GM18873 (cell line): ENCODE results near the gene PDGFD.

Experiments used
- ATAC-seq: cut with Tn5 transposase; IDR thresholded peaks from one replicate; pipeline ENCODE4 v1.9.1; 2021; ENCODE audit warnings: mild to moderate bottlenecking, moderate library complexity, moderate number of reproducible peaks; ENCODE audit not compliant: unreplicated experiment, low FRiP score

Gene PDGFD

GRCh38 chr11:104096900-104097299 is 67.0 kb downstream of the PDGFD start:
- ATAC-seq = no peak

GRCh38 chr11:104095791-104096190 is 68.2 kb downstream of the PDGFD start:
- ATAC-seq = no peak

GRCh38 chr11:104094576-104094975 is 69.4 kb downstream of the PDGFD start:
- no peak for ATAC-seq

- ATAC-seq = no peak
Measured at GRCh38 chr11:104093426-104094280, 70.3 kb downstream of the PDGFD start.

- no peak for ATAC-seq
Measured at GRCh38 chr11:104092744-104093143, 71.2 kb downstream of the PDGFD start.

GRCh38 chr11:104091281-104092096 is 72.5 kb downstream of the PDGFD start:
- ATAC-seq = no peak

GRCh38 chr11:104090767-104091166 is 73.2 kb downstream of the PDGFD start:
- no peak for ATAC-seq

- no peak for ATAC-seq
Measured at GRCh38 chr11:104089481-104089880, 74.5 kb downstream of the PDGFD start.

- no peak for ATAC-seq
Measured at GRCh38 chr11:104086621-104087020, 77.3 kb downstream of the PDGFD start.

GRCh38 chr11:104078995-104079394 is 85.0 kb downstream of the PDGFD start:
- no peak for ATAC-seq

- ATAC-seq = no peak
Measured at GRCh38 chr11:104078245-104078644, 85.7 kb downstream of the PDGFD start.

- no peak for ATAC-seq
Measured at GRCh38 chr11:104076455-104076854, 87.5 kb downstream of the PDGFD start.

- no peak for ATAC-seq
Measured at GRCh38 chr11:104075706-104076105, 88.2 kb downstream of the PDGFD start.

- ATAC-seq = no peak
Measured at GRCh38 chr11:104075091-104075490, 88.9 kb downstream of the PDGFD start.

GRCh38 chr11:104073950-104074705 is 89.8 kb downstream of the PDGFD start:
- peak; percentile 76 for ATAC-seq

- ATAC-seq = no peak
Measured at GRCh38 chr11:104067534-104067933, 96.4 kb downstream of the PDGFD start.

GRCh38 chr11:104064034-104064630 is 99.8 kb downstream of the PDGFD start:
- no peak for ATAC-seq

GRCh38 chr11:104061853-104062521 is 102.0 kb downstream of the PDGFD start:
- no peak for ATAC-seq

- ATAC-seq = peak; percentile 83
Measured at GRCh38 chr11:104060820-104061219, 103.1 kb downstream of the PDGFD start.
